Neutrophil (primary cell): ENCODE results near the gene BMPR1A.

ENCODE experiments used
- H3K27ac ChIP-seq: fragments of 200-600 bp; sonication (generic); 2 replicates; pipeline ENCODE4 v1.5.1; 2016; ENCODE audit warnings: mild to moderate bottlenecking, moderate library complexity
- H3K27me3 ChIP-seq: fragments of 200-600 bp; sonication (generic); 2 replicates; pipeline ENCODE4 v1.6.0; 2016; ENCODE audit warnings: mild to moderate bottlenecking
- H3K36me3 ChIP-seq: fragments of 200-600 bp; sonication (generic); 2 replicates; pipeline ENCODE4 v1.5.1; 2017
- H3K4me1 ChIP-seq, 2 experiments: fragments of 200-600 bp in 1 of 2; sonication (generic) in 1 of 2; 1 replicate in 1 of 2; 2 replicates in 1 of 2; pipeline versions ENCODE4 v1.5.1 to v1.6.1; 2013 to 2016; ENCODE audit warnings: low read depth in 1 of 2, low read length in 1 of 2, mild to moderate bottlenecking in 1 of 2, moderate library complexity in 1 of 2; ENCODE audit not compliant: control insufficient read depth in 1 of 2, insufficient read depth in 1 of 2
- H3K4me3 ChIP-seq, 2 experiments: fragments of 200-600 bp in 1 of 2; sonication (generic) in 1 of 2; 1 replicate in 1 of 2; 2 replicates in 1 of 2; pipeline ENCODE4 v1.5.1; 2013 to 2016; ENCODE audit warnings: low read depth in 1 of 2, low read length in 1 of 2, mild to moderate bottlenecking in 1 of 2, moderate library complexity in 1 of 2
- H3K9me3 ChIP-seq: fragments of 200-600 bp; sonication (generic); 2 replicates; pipeline ENCODE4 v1.5.1; 2016
- CTCF ChIP-seq: fragments of 200-600 bp; sonication (generic); IDR thresholded peaks from 2 replicates; pipeline ENCODE4 v1.5.1; 2016; ENCODE audit warnings: antibody characterized with exemption

Gene BMPR1A

GRCh38 chr10:86804805-86805204 is 48.4 kb downstream of the BMPR1A start:
- Histone ChIP-seq H3K4me3 (no peak overlapping the region), H3K4me1 (no peaks in the 10 kb centered on the region), H3K27me3 (no peaks in the 10 kb centered on the region), H3K36me3 (no peaks in the 10 kb centered on the region), H3K9me3 (no peaks in the 10 kb centered on the region), H3K27ac (no peak overlapping the region)
- TF ChIP-seq CTCF = no peak

- Histone ChIP-seq H3K4me1 (no peaks in the 10 kb centered on the region), H3K27ac (no peak overlapping the region), H3K9me3 (no peaks in the 10 kb centered on the region), H3K4me3 (no peak overlapping the region), H3K36me3 (no peaks in the 10 kb centered on the region), H3K27me3 (peaks cover 3% of the 10 kb centered on the region)
- TF ChIP-seq CTCF = no peak
Measured at GRCh38 chr10:86813101-86813500, 56.7 kb downstream of the BMPR1A start.

GRCh38 chr10:86813982-86814381 is 57.6 kb downstream of the BMPR1A start:
- Histone ChIP-seq H3K27ac (no peak overlapping the region), H3K36me3 (no peaks in the 10 kb centered on the region), H3K4me3 (no peak overlapping the region), H3K4me1 (no peaks in the 10 kb centered on the region), H3K27me3 (peaks cover 4% of the 10 kb centered on the region), H3K9me3 (no peaks in the 10 kb centered on the region)
- TF ChIP-seq CTCF = no peak

DNA sequence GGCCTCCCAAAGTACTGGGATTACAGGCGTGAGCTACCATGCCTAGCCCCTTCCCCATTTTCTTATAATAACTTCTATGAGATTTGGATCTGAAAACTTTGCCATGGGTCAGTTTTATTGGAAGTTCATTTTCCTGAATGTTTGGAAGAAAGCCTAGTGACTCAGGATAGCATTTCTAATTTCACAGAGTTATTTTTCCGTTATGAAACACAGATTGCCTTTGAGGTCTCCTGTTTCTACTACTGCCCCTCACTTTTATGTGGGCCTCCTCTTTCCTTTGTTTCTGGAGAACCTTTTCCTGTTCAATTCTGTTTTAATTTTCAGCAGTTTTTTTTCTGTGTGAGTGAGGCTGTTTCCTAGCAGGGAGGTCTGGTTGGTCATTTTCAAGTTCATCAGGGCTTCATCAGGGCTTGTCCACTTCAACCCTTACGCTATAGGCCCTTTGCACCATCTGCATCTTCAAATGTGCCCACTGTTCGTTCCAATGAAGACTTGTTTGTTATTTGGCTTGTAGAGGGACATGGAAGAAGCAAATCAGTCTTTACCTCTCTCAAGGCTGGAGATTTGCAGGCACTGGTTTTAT is 58.7 kb downstream of the BMPR1A start:
- no peak overlapping the region for H3K27ac ChIP-seq
- H3K9me3 ChIP-seq = no peaks in the 10 kb centered on the region
- TF ChIP-seq CTCF = no peak
- H3K27me3 ChIP-seq = peaks cover 9% of the 10 kb centered on the region
- H3K36me3 ChIP-seq = no peaks in the 10 kb centered on the region
- no peaks in the 10 kb centered on the region for H3K4me1 ChIP-seq
- no peak overlapping the region for H3K4me3 ChIP-seq

- Histone ChIP-seq H3K36me3 (no peaks in the 10 kb centered on the region), H3K4me3 (no peak overlapping the region), H3K4me1 (no peaks in the 10 kb centered on the region), H3K9me3 (no peaks in the 10 kb centered on the region), H3K27ac (no peak overlapping the region), H3K27me3 (peaks cover 14% of the 10 kb centered on the region)
- TF ChIP-seq CTCF = no peak
Measured at GRCh38 chr10:86815640-86816039, 59.2 kb downstream of the BMPR1A start.

DNA sequence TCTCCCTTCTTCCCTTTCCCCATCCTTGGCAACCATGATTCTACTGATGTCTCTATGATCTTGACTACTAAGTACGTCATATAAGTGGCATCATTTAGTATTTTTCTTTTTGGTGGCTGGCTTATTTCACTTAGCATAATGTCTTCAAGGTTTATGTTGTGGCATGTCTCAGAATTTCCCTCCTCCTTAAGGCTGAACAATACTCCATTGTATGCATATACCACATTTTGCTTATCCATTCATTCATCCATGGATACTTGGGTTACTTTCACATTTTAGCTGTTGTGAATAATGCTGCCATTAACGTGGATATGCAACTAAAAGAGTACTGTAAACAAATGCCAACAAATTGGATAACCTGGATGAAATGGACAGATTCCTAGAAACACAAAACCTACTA is 60.8 kb downstream of the BMPR1A start:
- H3K27me3 ChIP-seq = peaks cover 27% of the 10 kb centered on the region
- no peaks in the 10 kb centered on the region for H3K36me3 ChIP-seq
- no peaks in the 10 kb centered on the region for H3K9me3 ChIP-seq
- no peaks in the 10 kb centered on the region for H3K4me1 ChIP-seq
- H3K27ac ChIP-seq = no peak overlapping the region
- no peak for TF ChIP-seq CTCF
- no peak overlapping the region for H3K4me3 ChIP-seq
